Astrocyte (in vitro differentiated cells and primary cell): ENCODE data around the gene NUP93.

Experiments used
- EZH2 ChIP-seq: IDR thresholded peaks from 2 replicates; pipeline ENCODE4 v1.6.1; 2012; ENCODE audit warnings: mild to moderate bottlenecking, low read length, inconsistent platforms; ENCODE audit not compliant: insufficient read depth
- TF ChIP-seq, protein P1 (sequence below): IDR thresholded peaks from 2 replicates; pipeline ENCODE4 v1.5.1; 2011; ENCODE audit warnings: low read depth, mild to moderate bottlenecking, inconsistent platforms, low read length, moderate library complexity; ENCODE audit not compliant: insufficient read depth

GRCh38 chr16:56876048-56876447 is 146.1 kb downstream of the NUP93 start:
- TF ChIP-seq, protein P1, sequence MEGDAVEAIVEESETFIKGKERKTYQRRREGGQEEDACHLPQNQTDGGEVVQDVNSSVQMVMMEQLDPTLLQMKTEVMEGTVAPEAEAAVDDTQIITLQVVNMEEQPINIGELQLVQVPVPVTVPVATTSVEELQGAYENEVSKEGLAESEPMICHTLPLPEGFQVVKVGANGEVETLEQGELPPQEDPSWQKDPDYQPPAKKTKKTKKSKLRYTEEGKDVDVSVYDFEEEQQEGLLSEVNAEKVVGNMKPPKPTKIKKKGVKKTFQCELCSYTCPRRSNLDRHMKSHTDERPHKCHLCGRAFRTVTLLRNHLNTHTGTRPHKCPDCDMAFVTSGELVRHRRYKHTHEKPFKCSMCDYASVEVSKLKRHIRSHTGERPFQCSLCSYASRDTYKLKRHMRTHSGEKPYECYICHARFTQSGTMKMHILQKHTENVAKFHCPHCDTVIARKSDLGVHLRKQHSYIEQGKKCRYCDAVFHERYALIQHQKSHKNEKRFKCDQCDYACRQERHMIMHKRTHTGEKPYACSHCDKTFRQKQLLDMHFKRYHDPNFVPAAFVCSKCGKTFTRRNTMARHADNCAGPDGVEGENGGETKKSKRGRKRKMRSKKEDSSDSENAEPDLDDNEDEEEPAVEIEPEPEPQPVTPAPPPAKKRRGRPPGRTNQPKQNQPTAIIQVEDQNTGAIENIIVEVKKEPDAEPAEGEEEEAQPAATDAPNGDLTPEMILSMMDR = no peak
- TF ChIP-seq EZH2 = no peak
